Large intestine (tissue), 3 donors: ENCODE data around the gene INSR. TPM values are rescaled to one million over a fixed set of nuclear protein-coding genes. Genes with fewer than 3 reads are reported as not detected.

ENCODE experiments used
- DNase-seq, 2 donors: peaks; one replicate each; pipeline versions ENCODE4 v3.0.0 to v3.0.0-alpha.2; 2013
- H3K27ac ChIP-seq: one replicate; pipeline ENCODE4 v1.5.1; 2013; ENCODE audit warnings: low read length
- H3K27me3 ChIP-seq: 2 replicates; pipeline ENCODE4 v1.6.1; 2013; ENCODE audit warnings: low read length; ENCODE audit not compliant: control insufficient read depth, insufficient read depth
- H3K36me3 ChIP-seq: 2 replicates; pipeline ENCODE4 v1.6.1; 2013; ENCODE audit warnings: low read length; ENCODE audit not compliant: control insufficient read depth, insufficient read depth
- H3K4me1 ChIP-seq: one replicate; pipeline ENCODE4 v1.6.1; 2013; ENCODE audit warnings: low read length; ENCODE audit not compliant: control insufficient read depth, insufficient read depth
- H3K4me3 ChIP-seq: one replicate; pipeline ENCODE4 v1.5.1; 2013; ENCODE audit warnings: low read length
- H3K9me3 ChIP-seq: one replicate; pipeline ENCODE4 v1.6.1; 2013; ENCODE audit warnings: mild to moderate bottlenecking, low read depth, low read length, moderate library complexity; ENCODE audit not compliant: control insufficient read depth
- WGBS: methylation state at CpG from one replicate; pipeline ENCODE4 v1.1.5; 2013; ENCODE audit warnings: low lambda C conversion rate; ENCODE audit not compliant: insufficient coverage; 5-methylcytosine and 5-hydroxymethylcytosine counted together
- polyA plus RNA-seq: library from polyadenylated mRNA; unstranded; fragments of 120-200 nt; gene quantifications from one replicate; pipeline ENCODE4 v1.2.1, GENCODE V29; 2013

The INSR gene
- polyA plus RNA-seq, 1 donor: 27.7 TPM

DNA sequence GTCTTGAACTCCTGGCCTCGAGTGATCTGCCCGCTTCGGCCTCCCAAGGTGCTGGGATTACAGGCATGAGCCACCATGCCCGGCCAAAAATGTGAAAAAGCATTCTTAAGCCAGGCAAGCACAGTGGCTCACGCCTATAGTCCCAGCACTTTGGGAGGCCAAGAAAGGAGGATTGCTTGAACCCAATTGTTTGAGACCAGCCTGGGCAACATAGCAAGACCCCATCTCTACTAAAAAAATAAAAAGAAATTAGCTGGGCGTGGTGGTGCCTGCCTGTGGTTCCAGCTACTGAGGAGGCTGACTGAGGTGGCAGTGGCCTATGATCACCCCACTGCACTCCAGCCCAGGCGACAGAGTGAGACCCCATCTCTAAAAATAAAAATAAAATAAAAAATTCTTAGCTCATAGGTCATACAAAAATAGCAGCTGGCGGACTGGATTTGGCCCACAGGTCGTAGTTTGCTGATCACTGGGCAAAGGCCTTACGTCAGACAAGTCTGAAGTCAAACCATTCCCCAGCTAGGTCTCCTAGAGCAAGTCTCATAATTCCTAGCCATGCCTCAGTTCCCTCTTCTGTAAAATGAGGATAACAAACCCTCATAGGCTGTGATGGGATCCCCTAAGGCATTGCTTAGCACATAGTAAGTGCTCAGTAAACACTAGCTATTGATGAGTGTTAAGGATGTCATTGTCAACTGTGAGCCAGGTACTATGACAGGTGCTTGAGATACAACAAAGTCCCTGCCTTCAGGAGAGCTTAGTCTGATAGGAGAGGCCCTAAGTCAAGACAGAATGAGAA lies 36.0 kb downstream of the INSR start:
- Histone ChIP-seq H3K4me1 (peaks cover 8% of the 10 kb centered on the region), H3K36me3 (peaks cover 4% of the 10 kb centered on the region), H3K4me3 (no peak overlapping the region), H3K27me3 (no peaks in the 10 kb centered on the region), H3K9me3 (no peaks in the 10 kb centered on the region), H3K27ac (peak overlapping the region; percentile 23)
- peak; percentile 32 to 58 for DNase-seq
- WGBS: 100% methylated on average over 1 of the region's 10 CpGs

DNA sequence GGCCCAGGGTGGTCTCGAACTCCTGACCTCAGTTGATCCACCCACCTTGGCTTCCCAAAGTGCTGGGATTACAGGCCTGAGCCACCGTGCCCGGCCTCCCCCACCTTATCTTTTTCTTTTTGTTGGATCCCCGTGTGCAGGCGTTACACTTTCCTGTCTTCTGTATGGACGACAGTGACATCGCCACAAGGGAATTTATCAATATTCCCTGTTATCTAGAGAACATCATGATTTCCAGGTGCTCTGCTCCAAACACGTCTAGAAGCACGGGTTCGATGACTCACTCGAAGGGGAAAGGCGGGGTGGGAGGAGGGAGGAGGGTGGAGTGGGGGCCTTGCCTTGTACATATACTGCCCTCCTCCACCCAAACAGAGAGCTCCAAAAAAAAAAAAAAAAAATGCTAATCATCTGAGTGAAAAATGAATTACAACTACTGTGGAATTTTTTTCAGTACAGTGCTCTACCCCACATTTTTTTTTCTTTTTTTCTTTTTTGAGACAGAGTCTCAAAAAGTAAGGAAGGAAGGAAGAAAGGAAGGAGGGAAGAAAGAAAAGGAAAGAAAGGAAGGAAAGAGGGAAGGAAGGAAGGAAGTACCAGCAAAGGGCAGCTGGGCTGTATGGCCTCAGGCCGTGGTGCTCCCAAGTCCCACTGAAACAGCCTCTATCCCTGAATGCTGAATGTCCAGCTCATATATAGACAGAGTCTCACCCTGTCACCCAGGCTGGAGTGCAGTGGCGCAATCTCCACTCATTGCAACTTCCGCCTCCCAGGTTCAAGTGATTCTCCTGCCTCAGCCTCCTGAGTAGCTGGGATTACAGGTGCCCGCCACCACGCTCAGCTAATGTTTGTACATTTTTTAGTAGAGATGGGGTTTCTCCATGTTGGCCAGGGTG lies 36.8 kb downstream of the INSR start:
- H3K4me1 ChIP-seq: peaks cover 8% of the 10 kb centered on the region

DNA sequence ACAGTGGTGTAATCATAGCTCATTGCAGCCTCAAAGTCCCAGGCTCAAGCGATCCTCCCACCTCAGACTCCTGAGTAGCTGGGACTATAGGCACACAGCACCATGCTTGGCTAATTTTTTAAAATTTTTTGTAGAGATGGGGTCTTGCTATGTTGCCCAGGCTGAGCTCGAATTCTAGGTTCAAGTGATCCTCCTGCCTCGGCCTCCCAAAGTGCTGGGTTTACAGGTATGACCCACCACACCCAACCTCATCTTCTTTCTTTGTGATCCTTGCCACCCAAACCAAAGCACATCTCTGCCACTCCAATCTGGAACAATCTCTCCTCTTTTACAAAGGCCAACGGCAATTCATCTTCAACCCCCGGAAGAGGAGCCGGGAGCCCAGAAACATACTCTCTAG lies 38.6 kb downstream of the INSR start:
- Histone ChIP-seq H3K4me1 (peaks cover 8% of the 10 kb centered on the region), H3K27me3 (no peaks in the 10 kb centered on the region), H3K36me3 (peaks cover 4% of the 10 kb centered on the region), H3K4me3 (no peak overlapping the region), H3K9me3 (no peaks in the 10 kb centered on the region), H3K27ac (no peak overlapping the region)
- no peak for DNase-seq
- no CpG with 5 or more reads among the region's 6 CpGs for WGBS

More for the DNA sequence above, 36.8 kb downstream of the INSR start:
- peak; percentile 79 to 85 for DNase-seq
- no peaks in the 10 kb centered on the region for H3K9me3 ChIP-seq
- no peak overlapping the region for H3K4me3 ChIP-seq
- WGBS: no CpG with 5 or more reads among the region's 17 CpGs
- peaks cover 4% of the 10 kb centered on the region for H3K36me3 ChIP-seq
- H3K27ac ChIP-seq: peak overlapping the region; percentile 25
- H3K27me3 ChIP-seq: no peaks in the 10 kb centered on the region

DNA sequence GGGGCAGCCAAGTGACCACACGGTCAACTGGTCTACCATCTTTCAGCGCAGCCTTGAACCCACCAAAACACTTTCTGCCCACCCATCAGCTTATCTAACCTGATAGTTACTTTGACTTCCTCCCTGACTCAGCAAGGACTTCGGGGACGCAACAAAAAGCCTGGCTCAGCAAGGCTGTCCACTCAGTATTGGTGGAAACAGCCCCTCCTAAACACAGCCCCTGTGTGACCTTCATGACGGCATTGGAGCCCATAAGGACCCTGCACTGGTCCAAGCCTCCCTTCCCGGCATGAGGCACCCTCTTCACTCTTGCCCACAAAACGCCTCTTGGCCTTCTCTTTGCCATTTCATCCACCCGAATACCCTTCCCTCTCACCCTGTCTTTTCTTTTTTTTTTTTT lies 39.1 kb downstream of the INSR start:
- H3K36me3 ChIP-seq: peaks cover 1% of the 10 kb centered on the region
- no peak for DNase-seq
- no peak overlapping the region for H3K4me3 ChIP-seq
- peaks cover 8% of the 10 kb centered on the region for H3K4me1 ChIP-seq
- no peak overlapping the region for H3K27ac ChIP-seq
- H3K9me3 ChIP-seq: no peaks in the 10 kb centered on the region
- H3K27me3 ChIP-seq: no peaks in the 10 kb centered on the region
- 85% methylated on average over 5 of the region's 8 CpGs for WGBS

DNA sequence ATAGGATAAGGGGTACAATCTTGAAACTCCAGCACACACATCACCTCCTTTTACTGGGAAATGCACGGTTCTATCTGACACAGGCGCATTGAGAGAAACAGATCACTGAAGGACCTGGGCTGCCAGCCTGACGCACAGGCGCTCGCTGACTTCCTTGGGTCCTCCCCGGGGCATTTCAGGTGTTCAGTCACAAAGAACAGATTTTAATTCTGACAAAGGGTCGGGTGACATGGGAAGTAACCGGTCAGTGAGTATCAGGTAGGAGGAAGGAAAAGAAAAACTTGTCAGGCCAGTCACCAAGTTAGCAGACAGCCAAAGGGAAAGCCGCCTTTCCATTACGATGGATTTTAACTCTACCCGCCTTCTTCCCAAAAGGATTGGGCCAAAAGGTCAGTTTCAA lies 39.6 kb downstream of the INSR start:
- H3K27me3 ChIP-seq: no peaks in the 10 kb centered on the region
- no peaks in the 10 kb centered on the region for H3K9me3 ChIP-seq
- no peak for DNase-seq
- no peak overlapping the region for H3K4me3 ChIP-seq
- peaks cover 8% of the 10 kb centered on the region for H3K4me1 ChIP-seq
- H3K36me3 ChIP-seq: no peaks in the 10 kb centered on the region
- WGBS: 45% methylated on average over 3 of the region's 11 CpGs
- no peak overlapping the region for H3K27ac ChIP-seq

DNA sequence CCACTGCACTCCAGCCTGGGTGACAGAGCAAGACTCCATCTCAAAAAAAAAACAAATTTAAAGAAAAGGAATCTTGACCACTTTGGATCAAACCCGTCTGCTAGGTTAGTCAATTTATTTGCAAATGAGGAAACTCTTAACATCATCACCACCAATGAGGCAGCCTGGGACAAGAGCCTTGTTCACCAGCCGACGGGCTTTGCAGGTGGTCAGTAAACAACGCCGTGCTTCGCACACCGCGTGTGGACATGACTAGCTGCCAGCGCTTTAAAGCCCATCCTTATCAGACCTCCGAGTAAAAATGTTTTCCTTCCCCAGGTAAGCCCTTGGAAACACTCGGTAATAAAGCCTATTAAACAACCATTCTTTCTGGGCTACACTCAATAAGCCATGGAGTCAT lies 41.9 kb downstream of the INSR start:
- H3K9me3 ChIP-seq: no peaks in the 10 kb centered on the region
- no peaks in the 10 kb centered on the region for H3K36me3 ChIP-seq
- H3K4me3 ChIP-seq: no peak overlapping the region
- WGBS: no CpG with 5 or more reads among the region's 11 CpGs
- H3K27ac ChIP-seq: no peak overlapping the region
- peaks cover 4% of the 10 kb centered on the region for H3K4me1 ChIP-seq
- DNase-seq: no peak
- H3K27me3 ChIP-seq: no peaks in the 10 kb centered on the region

DNA sequence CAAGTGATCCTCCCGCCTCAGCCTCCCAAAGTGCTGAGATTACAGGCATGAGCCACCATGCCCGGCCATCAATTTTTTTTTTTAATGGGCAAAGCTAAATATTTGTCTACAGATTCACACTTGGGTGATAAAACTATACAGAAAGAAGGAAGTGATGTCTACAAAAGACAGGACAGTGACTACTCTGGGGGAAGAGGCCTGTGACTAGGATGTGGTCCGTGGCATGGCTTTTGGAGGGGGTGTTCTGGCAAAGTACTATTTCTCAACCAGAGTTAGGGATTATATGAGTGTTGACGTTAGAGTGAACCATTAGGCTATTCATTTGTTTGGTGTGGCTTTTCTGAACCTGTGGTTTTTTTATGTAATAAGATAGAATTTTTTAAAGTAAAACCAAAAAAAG lies 42.7 kb downstream of the INSR start:
- no peaks in the 10 kb centered on the region for H3K27me3 ChIP-seq
- no peak for DNase-seq
- H3K27ac ChIP-seq: no peak overlapping the region
- WGBS: no CpG with 5 or more reads among the region's 4 CpGs
- H3K4me3 ChIP-seq: no peak overlapping the region
- H3K36me3 ChIP-seq: no peaks in the 10 kb centered on the region
- H3K9me3 ChIP-seq: no peaks in the 10 kb centered on the region
- no peaks in the 10 kb centered on the region for H3K4me1 ChIP-seq

DNA sequence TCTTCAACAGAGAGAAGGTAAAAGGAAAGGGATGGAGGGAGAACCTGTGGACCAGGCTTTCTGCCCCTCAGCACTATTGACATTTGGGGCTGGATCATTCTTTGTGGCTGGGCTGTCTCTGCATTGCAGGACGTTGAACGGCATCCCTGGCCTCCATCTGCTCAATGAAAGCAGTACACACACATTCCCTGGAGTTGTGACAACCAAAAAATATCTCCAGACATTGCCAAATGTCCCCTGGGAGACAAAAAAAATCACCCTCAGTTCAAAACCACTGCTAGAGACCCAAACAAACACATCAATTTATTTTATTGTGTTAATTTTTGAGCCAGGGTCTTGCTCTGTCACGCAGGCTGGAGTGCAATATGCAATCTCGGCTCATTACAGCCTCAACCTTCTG lies 43.3 kb downstream of the INSR start:
- Histone ChIP-seq H3K9me3 (no peaks in the 10 kb centered on the region), H3K4me3 (no peak overlapping the region), H3K27ac (no peak overlapping the region)

DNA sequence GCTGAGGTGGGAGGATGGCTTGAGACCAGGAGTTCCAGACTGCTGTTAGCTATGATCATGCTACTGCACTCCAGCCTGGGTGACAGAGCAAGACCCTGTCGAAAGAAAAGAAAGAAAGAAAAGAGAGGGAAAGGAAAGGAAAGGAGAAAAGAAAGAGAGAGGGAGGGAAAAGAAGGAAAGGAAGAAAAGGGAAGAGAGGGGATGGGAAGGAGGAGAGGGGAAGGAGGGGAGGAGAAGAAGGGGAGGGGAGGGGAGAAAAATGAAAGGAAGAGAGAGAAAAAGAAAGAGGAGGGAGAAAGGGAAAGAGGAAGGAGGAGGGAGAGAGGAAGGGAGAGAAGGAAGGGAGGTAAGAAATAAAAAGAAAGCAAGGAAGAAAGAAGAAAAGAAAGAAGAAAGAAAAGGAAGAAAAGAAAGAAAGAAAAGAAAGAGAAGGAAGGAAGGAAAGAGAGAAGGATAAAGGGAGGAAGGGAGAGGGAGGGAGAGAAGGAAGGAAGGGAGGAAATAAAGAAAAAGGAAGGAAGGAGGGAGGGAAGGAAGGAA lies 44.1 kb downstream of the INSR start:
- Histone ChIP-seq H3K36me3 (no peaks in the 10 kb centered on the region), H3K27me3 (no peaks in the 10 kb centered on the region), H3K4me1 (no peaks in the 10 kb centered on the region), H3K27ac (no peak overlapping the region), H3K9me3 (no peaks in the 10 kb centered on the region), H3K4me3 (no peak overlapping the region)
- 100% methylated on average over 1 of the region's 1 CpG for WGBS
- no peak for DNase-seq

More for the DNA sequence above, 43.3 kb downstream of the INSR start:
- H3K4me1 ChIP-seq: no peaks in the 10 kb centered on the region
- no CpG with 5 or more reads among the region's 4 CpGs for WGBS
- no peak for DNase-seq
- H3K36me3 ChIP-seq: no peaks in the 10 kb centered on the region
- H3K27me3 ChIP-seq: no peaks in the 10 kb centered on the region

DNA sequence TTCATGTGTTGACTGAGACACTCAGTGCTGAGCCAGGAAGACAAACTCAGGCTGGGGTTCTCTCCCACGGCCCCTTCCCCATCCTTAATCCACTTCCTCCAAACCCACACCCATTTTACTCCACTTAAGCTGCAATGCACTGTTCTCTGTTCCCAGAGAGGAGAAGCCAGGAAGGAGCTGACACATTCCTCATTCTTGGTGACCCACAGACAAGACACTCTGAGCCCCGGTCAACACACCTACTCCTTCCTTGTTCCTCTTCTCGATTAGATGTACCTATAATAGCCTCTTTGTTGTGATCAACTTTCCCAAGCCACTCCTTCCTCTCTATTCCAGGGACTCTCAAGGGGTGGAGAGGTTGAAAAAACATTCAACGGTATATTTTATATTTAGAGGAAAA lies 47.1 kb downstream of the INSR start:
- no peak overlapping the region for H3K27ac ChIP-seq
- H3K36me3 ChIP-seq: no peaks in the 10 kb centered on the region
- H3K4me3 ChIP-seq: no peak overlapping the region
- H3K4me1 ChIP-seq: no peaks in the 10 kb centered on the region
- WGBS: 83% methylated on average over 1 of the region's 4 CpGs
- H3K9me3 ChIP-seq: no peaks in the 10 kb centered on the region
- H3K27me3 ChIP-seq: no peaks in the 10 kb centered on the region
- no peak for DNase-seq
